HEK293T (cell line): ENCODE data around the gene CA10.

Experiments used
- CTCF ChIA-PET: fragments of 350-600 bp; formaldehyde crosslinking; extraction: SDS; loops from one replicate; lab custom pipeline; 2021; ENCODE audit warnings: antibody characterized with exemption, inconsistent platforms; lab: Yijun Ruan, JAX
- POLR2A ChIA-PET: fragments of 350-600 bp; formaldehyde crosslinking; extraction: SDS; loops from one replicate; lab custom pipeline; 2020; ENCODE audit warnings: antibody characterized with exemption, inconsistent platforms; lab: Yijun Ruan, JAX
- DNase-seq: peaks from one replicate; pipeline ENCODE4 v3.0.0; 2012; ENCODE audit warnings: mixed read lengths; ENCODE audit errors: extremely low spot score
- ARNT ChIP-seq: fragments of 450-650 bp; IDR thresholded peaks from 2 replicates; pipeline ENCODE4 v1.6.1; 2017; ENCODE audit warnings: mild to moderate bottlenecking
- BHLHE40 ChIP-seq: fragments of 450-650 bp; IDR thresholded peaks from 2 replicates; pipeline ENCODE4 v1.6.1; 2016; ENCODE audit warnings: mild to moderate bottlenecking, moderate library complexity, borderline replicate concordance
- CTBP1 ChIP-seq: fragments of 450-650 bp; IDR thresholded peaks from 2 replicates; pipeline ENCODE4 v1.6.1; 2016; ENCODE audit warnings: borderline replicate concordance
- ELF4 ChIP-seq: fragments of 450-650 bp; IDR thresholded peaks from 2 replicates; pipeline ENCODE4 v1.6.1; 2017; ENCODE audit warnings: antibody characterized with exemption
- FOXA1 ChIP-seq: fragments of 450-650 bp; IDR thresholded peaks from 2 replicates; pipeline ENCODE4 v1.6.1; 2016; ENCODE audit warnings: mild to moderate bottlenecking
- FOXK2 ChIP-seq: fragments of 450-650 bp; IDR thresholded peaks from 2 replicates; pipeline ENCODE4 v1.6.1; 2016; ENCODE audit warnings: mild to moderate bottlenecking
- FOXM1 ChIP-seq: fragments of 450-650 bp; IDR thresholded peaks from 2 replicates; pipeline ENCODE4 v1.6.1; 2017; ENCODE audit warnings: mild to moderate bottlenecking, borderline replicate concordance
- HDGF ChIP-seq: fragments of 450-650 bp; IDR thresholded peaks from 2 replicates; pipeline ENCODE4 v1.6.1; 2017; ENCODE audit warnings: antibody characterized with exemption, borderline replicate concordance
- L3MBTL2 ChIP-seq: fragments of 450-650 bp; conservative IDR thresholded peaks from 2 replicates; pipeline ENCODE4 v1.6.1; 2016; ENCODE audit warnings: mild to moderate bottlenecking
- LEF1 ChIP-seq: fragments of 450-650 bp; IDR thresholded peaks from 2 replicates; pipeline ENCODE4 v1.6.1; 2017; ENCODE audit warnings: mild to moderate bottlenecking, borderline replicate concordance
- NFRKB ChIP-seq: fragments of 450-650 bp; IDR thresholded peaks from 2 replicates; pipeline ENCODE4 v1.6.1; 2016; ENCODE audit warnings: mild to moderate bottlenecking, moderate library complexity
- SP1 ChIP-seq: fragments of 450-650 bp; IDR thresholded peaks from 2 replicates; pipeline ENCODE4 v1.6.1; 2017
- SUZ12 ChIP-seq: fragments of 450-650 bp; IDR thresholded peaks from 2 replicates; pipeline ENCODE4 v1.6.1; 2016; ENCODE audit warnings: mild to moderate bottlenecking
- TARDBP ChIP-seq: fragments of 450-650 bp; IDR thresholded peaks from 2 replicates; pipeline ENCODE4 v1.6.1; 2016
- ZNF384 ChIP-seq: fragments of 450-650 bp; IDR thresholded peaks from 2 replicates; pipeline ENCODE4 v1.6.1; 2016
- TF ChIP-seq, protein P1 (sequence below): fragments of 450-650 bp; IDR thresholded peaks from 2 replicates; pipeline ENCODE4 v1.6.1; 2016

The CA10 gene

DNA sequence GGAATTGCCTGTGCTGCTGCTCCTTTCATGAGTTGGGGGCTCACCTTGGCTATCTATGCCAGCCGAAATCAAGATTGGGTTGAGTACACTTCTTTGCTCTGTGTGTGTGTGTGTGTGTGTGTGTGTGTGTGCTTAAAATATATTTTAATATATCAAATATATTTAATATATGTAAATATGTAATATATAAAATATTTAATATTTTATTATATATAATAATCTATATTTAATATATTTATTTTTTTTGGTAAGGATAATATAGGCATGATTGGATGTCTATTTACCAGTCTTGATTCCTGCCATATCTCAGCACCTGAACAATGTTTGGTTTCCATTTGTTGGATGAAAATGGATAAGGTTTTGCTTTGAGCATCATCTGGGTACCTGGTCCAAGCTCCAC is 399.3 kb downstream of the CA10 start:
- CTCF ChIA-PET, result no interaction called here
- POLR2A ChIA-PET, result no interaction called here
- no peak for TF ChIP-seq NFRKB
- no peak for TF ChIP-seq ARNT
- no peak for TF ChIP-seq SUZ12
- TF ChIP-seq BHLHE40, result no peak
- no peak for TF ChIP-seq TARDBP
- no peak for TF ChIP-seq ELF4
- no peak for TF ChIP-seq FOXK2
- TF ChIP-seq SP1, result no peak
- no peak for TF ChIP-seq LEF1
- TF ChIP-seq HDGF, result no peak
- no peak for TF ChIP-seq FOXM1
- TF ChIP-seq, protein P1, sequence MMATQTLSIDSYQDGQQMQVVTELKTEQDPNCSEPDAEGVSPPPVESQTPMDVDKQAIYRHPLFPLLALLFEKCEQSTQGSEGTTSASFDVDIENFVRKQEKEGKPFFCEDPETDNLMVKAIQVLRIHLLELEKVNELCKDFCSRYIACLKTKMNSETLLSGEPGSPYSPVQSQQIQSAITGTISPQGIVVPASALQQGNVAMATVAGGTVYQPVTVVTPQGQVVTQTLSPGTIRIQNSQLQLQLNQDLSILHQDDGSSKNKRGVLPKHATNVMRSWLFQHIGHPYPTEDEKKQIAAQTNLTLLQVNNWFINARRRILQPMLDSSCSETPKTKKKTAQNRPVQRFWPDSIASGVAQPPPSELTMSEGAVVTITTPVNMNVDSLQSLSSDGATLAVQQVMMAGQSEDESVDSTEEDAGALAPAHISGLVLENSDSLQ, result no peak
- TF ChIP-seq CTBP1, result no peak
- no peak for TF ChIP-seq ZNF384
- no peak for TF ChIP-seq FOXA1
- TF ChIP-seq L3MBTL2, result no peak
- no peak for DNase-seq

DNA sequence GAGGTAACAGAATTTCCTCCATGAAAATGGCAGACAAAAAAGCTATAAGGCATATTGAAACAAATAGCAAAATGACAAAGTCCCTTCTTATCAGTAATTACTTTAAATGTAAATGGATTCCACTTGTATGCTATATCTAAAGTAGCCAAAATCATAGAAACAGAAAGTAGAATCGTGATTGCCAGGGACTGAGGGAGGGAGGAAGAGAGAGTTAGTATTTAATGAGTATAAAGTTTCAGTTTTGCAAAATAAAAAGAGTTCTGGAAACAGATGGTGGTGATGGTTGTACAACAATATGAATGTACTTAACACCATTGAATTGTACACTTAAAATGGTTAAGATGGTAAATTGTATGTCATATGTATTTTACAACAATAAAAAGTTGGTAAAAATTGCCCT is 407.4 kb downstream of the CA10 start:
- TF ChIP-seq NFRKB (no peak), FOXM1 (no peak), ZNF384 (no peak), ELF4 (no peak), FOXA1 (no peak), L3MBTL2 (no peak), SUZ12 (no peak), LEF1 (no peak), SP1 (no peak), ARNT (no peak)
- TF ChIP-seq, protein P1, result no peak
- POLR2A ChIA-PET, result no interaction called here
- no peak for DNase-seq
- CTCF ChIA-PET, result no interaction called here

DNA sequence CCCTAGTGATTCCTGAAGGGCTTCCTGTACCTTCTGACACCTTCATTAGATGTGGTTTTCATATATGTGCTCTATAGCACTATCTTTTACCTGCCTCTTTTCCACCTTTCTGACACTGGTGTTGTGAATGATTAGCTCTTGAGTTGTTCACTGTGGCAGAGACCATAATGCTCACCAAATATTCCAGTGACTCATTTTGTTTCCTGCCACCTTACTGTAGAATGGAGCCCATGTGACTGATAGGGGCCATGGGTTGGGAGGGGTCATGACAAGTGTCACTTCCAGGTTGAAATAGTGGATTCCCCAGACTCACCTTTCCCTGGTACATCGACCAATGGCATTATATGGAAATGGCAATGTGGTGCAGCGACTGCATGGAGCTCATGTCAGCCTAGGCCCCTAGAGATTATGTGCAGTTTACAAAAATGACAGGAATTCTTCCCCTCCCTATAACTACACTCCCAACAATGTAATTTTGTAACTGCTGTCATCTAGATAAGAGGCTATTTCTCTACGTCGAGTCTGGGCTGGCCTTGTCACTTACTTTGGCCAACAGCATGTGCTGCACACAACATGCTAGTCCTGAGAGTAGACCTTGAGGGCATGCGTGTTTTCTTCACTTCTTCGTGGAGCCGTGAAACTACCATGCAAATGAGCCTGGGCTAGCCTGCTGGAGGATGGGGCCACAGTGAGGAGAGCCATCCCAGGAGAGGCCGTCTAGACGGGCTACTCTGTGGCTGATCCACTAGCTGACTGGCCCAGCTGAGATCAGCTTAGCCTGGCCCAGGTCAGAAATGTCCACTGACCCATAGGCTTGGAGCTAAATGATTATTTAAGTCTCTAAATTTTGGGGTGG is 409.5 kb downstream of the CA10 start:
- TF ChIP-seq ARNT (no peak), ELF4 (no peak), L3MBTL2 (no peak), CTBP1 (no peak), FOXA1 (no peak), ZNF384 (no peak), LEF1 (no peak), TARDBP (no peak), NFRKB (no peak), SP1 (no peak), SUZ12 (no peak), HDGF (no peak), FOXK2 (no peak), FOXM1 (no peak), BHLHE40 (no peak)
- TF ChIP-seq, protein P1, result no peak
- no peak for DNase-seq
- ChIA-PET CTCF (no interaction called here), POLR2A (no interaction called here)

DNA sequence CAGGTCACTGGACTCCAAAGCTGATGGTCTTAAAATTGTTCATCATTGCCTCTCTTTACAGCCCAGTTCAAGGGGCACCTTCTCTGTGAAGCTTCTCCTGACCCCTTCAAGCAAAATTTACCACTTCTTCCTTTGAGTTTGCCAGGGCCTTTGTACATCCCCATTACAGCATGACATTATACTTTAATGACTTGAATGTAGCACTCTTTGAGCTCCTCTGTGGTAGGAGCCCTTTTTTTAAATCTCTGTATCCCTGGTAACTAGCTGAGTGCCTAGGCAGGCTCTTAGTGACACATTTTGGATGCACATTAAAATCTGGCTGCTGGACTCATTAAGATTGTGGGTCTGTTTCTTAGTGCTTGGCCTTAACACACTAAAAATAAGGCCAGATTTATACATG is 412.1 kb downstream of the CA10 start:
- DNase-seq, result no peak
- no peak for TF ChIP-seq HDGF
- no peak for TF ChIP-seq FOXA1
- TF ChIP-seq ELF4, result no peak
- TF ChIP-seq LEF1, result no peak
- no peak for TF ChIP-seq L3MBTL2
- no peak for TF ChIP-seq BHLHE40
- TF ChIP-seq TARDBP, result no peak
- TF ChIP-seq CTBP1, result no peak
- POLR2A ChIA-PET, result no interaction called here
- CTCF ChIA-PET, result no interaction called here

DNA sequence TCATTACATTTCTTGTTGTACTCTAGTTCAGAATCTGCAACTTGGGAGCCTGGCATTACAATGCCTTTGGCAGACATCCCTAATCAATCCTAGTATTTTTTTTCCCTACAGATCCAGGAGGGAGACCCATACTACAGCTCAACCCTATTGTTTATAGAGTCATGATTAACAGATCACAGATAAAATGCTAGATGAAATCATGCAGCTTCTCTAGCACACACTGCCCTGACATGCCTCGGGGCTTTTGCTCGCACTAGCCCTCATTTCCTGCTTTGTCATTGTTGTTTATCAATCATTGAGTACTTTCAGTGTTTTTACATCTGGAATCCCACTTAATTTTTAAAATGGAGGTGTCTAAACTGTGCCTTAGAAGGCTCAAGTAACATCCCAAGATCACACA is 412.5 kb downstream of the CA10 start:
- CTCF ChIA-PET, result no interaction called here
- DNase-seq, result no peak
- POLR2A ChIA-PET, result no interaction called here
- TF ChIP-seq HDGF (no peak), FOXM1 (no peak), ARNT (no peak), BHLHE40 (no peak), CTBP1 (no peak)

DNA sequence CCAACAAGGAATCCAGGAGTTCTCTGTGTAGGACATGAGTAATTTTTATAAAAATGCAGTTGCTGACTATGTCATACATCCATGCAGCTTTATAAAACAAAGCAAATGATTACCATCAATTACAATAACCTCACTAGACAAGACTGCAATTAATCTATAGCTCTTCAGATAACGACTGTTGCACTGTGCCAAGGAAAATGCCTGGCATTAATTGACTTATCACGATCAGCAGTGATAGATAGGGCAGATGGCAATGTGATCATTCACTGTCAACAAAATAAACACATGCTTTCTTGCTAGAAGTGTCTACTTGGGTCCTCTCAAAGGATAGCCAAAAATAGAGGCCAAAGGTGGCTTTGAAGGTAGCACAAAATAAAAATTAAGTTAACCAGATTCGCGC is 415.0 kb downstream of the CA10 start:
- POLR2A ChIA-PET, result no interaction called here
- CTCF ChIA-PET, result no interaction called here
- TF ChIP-seq FOXM1 (no peak), ELF4 (no peak), HDGF (no peak), BHLHE40 (no peak), ARNT (no peak), SUZ12 (no peak)
- DNase-seq, result no peak
